Natural killer cell (primary cell): ENCODE data around the gene AJM1. TPM values are rescaled to one million over a fixed set of nuclear protein-coding genes. Genes with fewer than 3 reads are reported as not detected.

Experiments
- ATAC-seq, 3 donors: fragments of 150-1000 bp in 2 of 3; fragments of 200-7000 bp in 1 of 3; cut with Tn5 transposase; 1 replicate in 1 of 3; 2 replicates in 2 of 3; pipeline ENCODE4 v1.10.0; 2021; ENCODE audit warnings: mild to moderate bottlenecking in 2 of 3, moderate library complexity in 2 of 3
- DNase-seq, 2 donors: peaks; one replicate each; pipeline versions ENCODE4 v3.0.0 to v3.0.0-alpha.2; 2013 to 2021; ENCODE audit warnings: mixed read lengths in 1 of 2
- H3K27ac ChIP-seq: one replicate; pipeline ENCODE4 v1.5.1; 2013; ENCODE audit warnings: mild to moderate bottlenecking, low read length
- H3K27me3 ChIP-seq: one replicate; pipeline ENCODE4 v1.6.1; 2013; ENCODE audit warnings: low read length; ENCODE audit not compliant: control insufficient read depth, insufficient read depth
- H3K36me3 ChIP-seq: one replicate; pipeline ENCODE4 v1.6.1; 2013; ENCODE audit warnings: low read length; ENCODE audit not compliant: control insufficient read depth, insufficient read depth
- H3K4me1 ChIP-seq: one replicate; pipeline ENCODE4 v1.6.1; 2013; ENCODE audit warnings: low read length; ENCODE audit not compliant: control insufficient read depth, insufficient read depth
- H3K4me3 ChIP-seq: one replicate; pipeline ENCODE4 v1.5.1; 2013; ENCODE audit warnings: low read length
- H3K9me3 ChIP-seq: one replicate; pipeline ENCODE4 v1.6.1; 2013; ENCODE audit warnings: low read length; ENCODE audit not compliant: control insufficient read depth, insufficient read depth
- H3K27ac Mint-ChIP-seq, 2 donors: one replicate each; pipeline ENCODE4 v1.8.0; 2022; ENCODE audit warnings: mild to moderate bottlenecking in 2 of 2, mixed read lengths in 2 of 2, moderate library complexity in 1 of 2
- H3K27me3 Mint-ChIP-seq, 2 donors: one replicate each; pipeline ENCODE4 v1.8.0; 2022; ENCODE audit warnings: low read depth in 2 of 2, mixed read lengths in 2 of 2
- H3K36me3 Mint-ChIP-seq: one replicate; pipeline ENCODE4 v1.8.0; 2022; ENCODE audit warnings: mixed read lengths
- H3K4me1 Mint-ChIP-seq, 2 donors: one replicate each; pipeline ENCODE4 v1.8.0; 2022; ENCODE audit warnings: mixed read lengths in 2 of 2
- H3K4me3 Mint-ChIP-seq: one replicate; pipeline ENCODE4 v1.8.0; 2022; ENCODE audit warnings: mild to moderate bottlenecking, moderate library complexity, mixed read lengths
- H3K9me3 Mint-ChIP-seq, 2 donors: one replicate each; pipeline ENCODE4 v1.8.0; 2022; ENCODE audit warnings: mixed read lengths in 2 of 2
- WGBS: methylation state at CpG from one replicate; pipeline ENCODE4 v1.1.7; 2013; ENCODE audit warnings: missing lambda C conversion rate; ENCODE audit not compliant: insufficient coverage; 5-methylcytosine and 5-hydroxymethylcytosine counted together
- intact Hi-C: fragments of 100-400 bp; cut with micrococcal nuclease; formaldehyde crosslinking; loops from one replicate; pipeline ENCODE4 v1.14.2; 2022
- total RNA-seq, 4 donors: library from RNA; stranded (reverse); fragments of 120-200 nt in 1 of 4; gene quantifications; one replicate each; pipeline versions ENCODE4 v1.2.3 to v1.2.4, GENCODE V29; 2013 to 2022
- TF ChIP-seq, protein P1 (sequence below): fragments of 200-600 bp; IDR thresholded peaks from one replicate; pipeline ENCODE4 v1.8.0; 2022; ENCODE audit warnings: antibody characterized with exemption

AJM1 gene
- total RNA-seq, 3 donors from 2014 or later (not counting 1 experiment from before 2014, with no cell fraction given): 26.6 to 35.6 (median 31.5) TPM

DNA sequence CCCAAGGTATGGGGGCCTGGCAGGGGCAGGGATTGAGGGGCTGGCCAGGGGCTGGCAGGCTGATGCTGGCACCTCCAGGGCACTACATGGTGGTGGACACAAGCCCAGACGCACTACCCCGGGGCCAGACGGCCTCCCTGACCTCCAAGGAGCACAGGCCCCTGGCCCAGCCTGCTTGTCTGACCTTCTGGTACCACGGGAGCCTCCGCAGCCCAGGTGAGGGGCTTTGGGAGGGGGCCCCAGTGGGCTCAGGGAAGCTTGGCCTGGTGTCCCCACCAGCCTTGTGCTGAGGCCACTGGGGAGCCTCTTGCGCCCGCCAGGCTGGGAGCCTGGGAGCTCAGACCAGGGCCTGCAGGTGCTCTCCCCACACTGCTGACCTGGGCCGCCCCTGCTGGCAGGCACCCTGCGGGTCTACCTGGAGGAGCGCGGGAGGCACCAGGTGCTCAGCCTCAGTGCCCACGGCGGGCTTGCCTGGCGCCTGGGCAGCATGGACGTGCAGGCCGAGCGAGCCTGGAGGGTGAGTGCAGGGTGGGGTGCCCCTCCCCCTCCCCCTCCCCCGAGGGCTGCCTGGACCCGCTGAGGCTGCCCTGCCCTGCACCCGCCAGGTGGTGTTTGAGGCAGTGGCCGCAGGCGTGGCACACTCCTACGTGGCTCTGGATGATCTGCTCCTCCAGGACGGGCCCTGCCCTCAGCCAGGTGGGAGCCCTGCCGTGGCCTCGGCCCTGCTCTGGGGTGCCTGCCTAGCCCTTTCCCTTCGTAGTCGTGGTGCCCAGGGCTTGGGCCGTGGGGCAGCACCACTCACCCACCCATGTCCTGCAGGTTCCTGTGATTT, 15.5 kb downstream of the AJM1 start:
- Histone ChIP-seq H3K4me1 (peaks cover 10% of the 10 kb centered on the region), H3K4me3 (no peak overlapping the region), H3K27ac (no peak overlapping the region), H3K36me3 (peaks cover 12% of the 10 kb centered on the region), H3K9me3 (no peaks in the 10 kb centered on the region), H3K27me3 (no peaks in the 10 kb centered on the region)
- Mint-ChIP-seq H3K27ac (no peak overlapping the region), H3K27me3 (no peaks in the 10 kb centered on the region), H3K4me3 (no peak overlapping the region), H3K9me3 (no peaks in the 10 kb centered on the region), H3K36me3 (no peaks in the 10 kb centered on the region), H3K4me1 (no peaks in the 10 kb centered on the region)
- TF ChIP-seq, protein P1, sequence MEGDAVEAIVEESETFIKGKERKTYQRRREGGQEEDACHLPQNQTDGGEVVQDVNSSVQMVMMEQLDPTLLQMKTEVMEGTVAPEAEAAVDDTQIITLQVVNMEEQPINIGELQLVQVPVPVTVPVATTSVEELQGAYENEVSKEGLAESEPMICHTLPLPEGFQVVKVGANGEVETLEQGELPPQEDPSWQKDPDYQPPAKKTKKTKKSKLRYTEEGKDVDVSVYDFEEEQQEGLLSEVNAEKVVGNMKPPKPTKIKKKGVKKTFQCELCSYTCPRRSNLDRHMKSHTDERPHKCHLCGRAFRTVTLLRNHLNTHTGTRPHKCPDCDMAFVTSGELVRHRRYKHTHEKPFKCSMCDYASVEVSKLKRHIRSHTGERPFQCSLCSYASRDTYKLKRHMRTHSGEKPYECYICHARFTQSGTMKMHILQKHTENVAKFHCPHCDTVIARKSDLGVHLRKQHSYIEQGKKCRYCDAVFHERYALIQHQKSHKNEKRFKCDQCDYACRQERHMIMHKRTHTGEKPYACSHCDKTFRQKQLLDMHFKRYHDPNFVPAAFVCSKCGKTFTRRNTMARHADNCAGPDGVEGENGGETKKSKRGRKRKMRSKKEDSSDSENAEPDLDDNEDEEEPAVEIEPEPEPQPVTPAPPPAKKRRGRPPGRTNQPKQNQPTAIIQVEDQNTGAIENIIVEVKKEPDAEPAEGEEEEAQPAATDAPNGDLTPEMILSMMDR: no peak
- WGBS: 92% methylated on average over 28 of the region's 29 CpGs
- ATAC-seq (peak in 2 of 3 donors; percentile 16 to 17), DNase-seq (no peak)
- intact Hi-C loops: no loop called here

DNA sequence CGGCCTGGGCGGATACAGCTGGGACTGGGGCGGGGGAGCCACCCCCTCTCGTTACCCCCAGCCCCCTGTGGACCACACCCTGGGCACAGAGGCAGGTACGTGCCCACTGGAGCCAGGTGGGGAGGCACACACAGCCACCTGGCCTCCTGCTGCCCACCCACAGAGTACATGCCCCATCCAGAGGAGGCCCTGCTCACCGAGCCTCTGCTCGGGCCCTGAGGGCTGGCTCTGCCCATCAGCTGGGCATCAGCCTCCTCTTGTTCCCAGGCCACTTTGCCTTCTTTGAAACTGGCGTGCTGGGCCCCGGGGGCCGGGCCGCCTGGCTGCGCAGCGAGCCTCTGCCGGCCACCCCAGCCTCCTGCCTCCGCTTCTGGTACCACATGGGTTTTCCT, 16.2 kb downstream of the AJM1 start:
- peaks cover 19% of the 10 kb centered on the region for H3K36me3 ChIP-seq
- ATAC-seq (peak in 1 of 3 donors; percentile 11), DNase-seq (no peak)
- Mint-ChIP-seq H3K4me1 (no peaks in the 10 kb centered on the region), H3K27me3 (no peaks in the 10 kb centered on the region), H3K36me3 (no peaks in the 10 kb centered on the region), H3K4me3 (no peak overlapping the region), H3K27ac (no peak overlapping the region), H3K9me3 (no peaks in the 10 kb centered on the region)
- 95% methylated on average over 15 of the region's 15 CpGs for WGBS
- H3K27ac ChIP-seq: no peak overlapping the region
- H3K4me1 ChIP-seq: peaks cover 11% of the 10 kb centered on the region
- no peaks in the 10 kb centered on the region for H3K27me3 ChIP-seq
- H3K4me3 ChIP-seq: no peak overlapping the region
- intact Hi-C loops: no loop called here
- H3K9me3 ChIP-seq: no peaks in the 10 kb centered on the region
- TF ChIP-seq, protein P1: no peak

DNA sequence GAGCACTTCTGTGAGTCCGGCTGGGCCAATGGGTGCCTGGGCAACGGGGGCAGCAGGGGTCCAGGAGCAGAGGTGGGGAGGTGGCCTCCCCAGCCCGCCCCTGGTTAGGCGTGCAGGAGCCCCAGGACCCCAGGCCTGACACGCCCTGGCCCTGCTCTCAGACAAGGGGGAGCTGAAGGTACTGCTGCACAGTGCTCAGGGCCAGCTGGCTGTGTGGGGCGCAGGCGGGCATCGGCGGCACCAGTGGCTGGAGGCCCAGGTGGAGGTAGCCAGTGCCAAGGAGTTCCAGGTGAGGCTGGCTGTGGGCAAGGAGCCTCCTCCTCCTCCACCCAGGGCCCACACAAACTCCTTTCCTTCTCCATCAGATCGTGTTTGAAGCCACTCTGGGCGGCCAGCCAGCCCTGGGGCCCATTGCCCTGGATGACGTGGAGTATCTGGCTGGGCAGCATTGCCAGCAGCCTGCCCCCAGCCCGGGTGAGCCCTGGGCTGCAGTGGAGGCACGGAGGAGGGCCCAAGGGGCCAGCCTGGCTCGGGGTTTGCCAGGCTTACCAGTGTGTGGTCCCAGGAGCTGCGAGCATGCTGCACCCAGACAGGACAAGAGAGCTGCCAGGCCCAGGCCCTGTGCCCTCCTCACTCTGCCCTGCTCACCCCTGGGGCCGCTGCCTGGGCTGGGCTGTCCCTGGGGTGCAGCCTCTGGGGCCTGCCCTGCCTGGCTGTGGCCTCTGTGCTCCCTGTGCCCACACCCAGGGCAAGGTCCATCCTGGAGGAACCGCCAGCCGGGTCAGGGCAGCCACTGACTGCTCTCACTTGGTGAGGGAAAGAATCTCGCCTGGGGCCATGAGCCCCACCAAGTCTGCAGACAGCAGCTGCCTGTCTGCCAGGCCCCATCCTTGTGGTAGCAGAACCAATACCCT, 16.8 kb downstream of the AJM1 start:
- ATAC-seq: no peak
- Histone ChIP-seq H3K27ac (no peak overlapping the region), H3K4me1 (peaks cover 11% of the 10 kb centered on the region), H3K9me3 (no peaks in the 10 kb centered on the region), H3K27me3 (no peaks in the 10 kb centered on the region), H3K36me3 (peaks cover 25% of the 10 kb centered on the region), H3K4me3 (no peak overlapping the region)
- intact Hi-C loops: no loop called here
- Mint-ChIP-seq H3K27ac (no peak overlapping the region), H3K4me1 (peaks cover 5 to 6% of the 10 kb centered on the region in 2 donors), H3K27me3 (no peaks in the 10 kb centered on the region), H3K36me3 (no peaks in the 10 kb centered on the region), H3K4me3 (no peak overlapping the region), H3K9me3 (no peaks in the 10 kb centered on the region)
- 91% methylated on average over 20 of the region's 20 CpGs for WGBS
- peak in 1 of 2 donors; percentile 3 for DNase-seq
- TF ChIP-seq, protein P1: no peak
